Smooth muscle cell (in vitro differentiated cells): ENCODE results near the gene CDH11. TPM values are rescaled to one million over a fixed set of nuclear protein-coding genes. Genes with fewer than 3 reads are reported as not detected.

Source experiments
- DNase-seq: peaks from one replicate; lab custom pipeline; 2025; ENCODE audit not compliant: unreplicated experiment; lab: John Stamatoyannopoulos, UW
- H2AFZ ChIP-seq: fragments of 200-600 bp; sonication (generic); 2 replicates; pipeline ENCODE4 v1.6.0; 2016; ENCODE audit warnings: antibody characterized with exemption, low read depth, mild to moderate bottlenecking
- H3F3A ChIP-seq: fragments of 200-600 bp; sonication (generic); 2 replicates; pipeline ENCODE4 v1.6.0; 2017; ENCODE audit warnings: antibody characterized with exemption, low read depth
- H3K27ac ChIP-seq: fragments of 200-600 bp; sonication (generic); 2 replicates; pipeline ENCODE4 v1.5.1; 2016; ENCODE audit warnings: low read depth, mild to moderate bottlenecking
- H3K27me3 ChIP-seq: fragments of 200-600 bp; sonication (generic); 2 replicates; pipeline ENCODE4 v1.6.1; 2016; ENCODE audit warnings: low read depth, mild to moderate bottlenecking
- H3K36me3 ChIP-seq: fragments of 200-600 bp; sonication (generic); 2 replicates; pipeline ENCODE4 v1.5.1; 2016; ENCODE audit warnings: low read depth
- H3K4me1 ChIP-seq: fragments of 200-600 bp; sonication (generic); 2 replicates; pipeline ENCODE4 v1.5.1; 2016; ENCODE audit warnings: low read depth
- H3K4me2 ChIP-seq: fragments of 200-600 bp; sonication (generic); 2 replicates; pipeline ENCODE4 v1.6.0; 2016; ENCODE audit warnings: mild to moderate bottlenecking
- H3K4me3 ChIP-seq: fragments of 200-600 bp; sonication (generic); 2 replicates; pipeline ENCODE4 v1.5.1; 2016; ENCODE audit warnings: mild to moderate bottlenecking
- H3K79me2 ChIP-seq: fragments of 200-600 bp; sonication (generic); 2 replicates; pipeline ENCODE4 v1.6.0; 2016; ENCODE audit warnings: low read depth, mild to moderate bottlenecking
- H3K9ac ChIP-seq: fragments of 200-600 bp; sonication (generic); 2 replicates; pipeline ENCODE4 v1.6.0; 2016; ENCODE audit warnings: low read depth
- H3K9me3 ChIP-seq: fragments of 200-600 bp; sonication (generic); replicated peaks from 2 replicates; pipeline ENCODE4 v1.5.1; 2016; ENCODE audit warnings: low read depth
- H4K20me1 ChIP-seq: fragments of 200-600 bp; sonication (generic); 2 replicates; pipeline ENCODE4 v1.6.0; 2016; ENCODE audit warnings: low read depth
- WGBS: methylation state at CpG from one replicate; pipeline ENCODE4 v1.1.7; 2016; ENCODE audit warnings: low lambda C conversion rate; 5-methylcytosine and 5-hydroxymethylcytosine counted together
- polyA plus RNA-seq: library from polyadenylated mRNA; unstranded; fragments of >200 nt; fragmentation: Nextera tagmentation; extraction: Ambion mirVana; gene quantifications from 2 replicates; pipeline ENCODE4 v1.2.1, GENCODE V29; 2016
- total RNA-seq: library from RNA; depleted of rRNA; stranded (reverse); fragments of >200 nt; gene quantifications from 2 replicates; pipeline ENCODE4 v1.2.3, GENCODE V29; 2014
- TF ChIP-seq, protein P1 (sequence below): fragments of 200-600 bp; sonication (generic); IDR thresholded peaks from 2 replicates; pipeline ENCODE4 v1.5.1; 2017; ENCODE audit warnings: borderline replicate concordance, mild to moderate bottlenecking, antibody characterized with exemption; ENCODE audit not compliant: insufficient read depth, poor library complexity, severe bottlenecking

The CDH11 gene
- total and polyA plus RNA-seq, 2 experiments from 2014 or later: 1,034 to 1,251 TPM

DNA sequence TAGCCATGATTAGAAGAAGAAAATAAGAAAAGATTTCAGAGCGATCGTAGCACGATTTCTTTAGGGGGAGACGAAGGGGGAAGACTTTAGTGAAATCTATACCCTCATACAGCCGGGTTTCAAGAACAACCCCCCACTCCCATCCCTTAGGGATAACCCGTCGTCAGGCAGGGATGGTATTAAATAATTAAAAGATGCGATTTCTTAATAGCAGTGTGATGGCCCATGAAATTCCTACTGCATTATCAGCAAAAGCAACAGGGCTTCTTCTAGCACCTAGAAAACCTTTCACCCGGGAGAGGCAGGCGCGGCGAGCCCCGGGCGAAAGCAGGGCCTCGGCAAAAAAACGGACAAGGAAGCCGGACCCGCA lies 1.4 kb downstream of the CDH11 start:
- H3F3A ChIP-seq: peaks cover 53% of the 10 kb centered on the region
- peak overlapping the region; percentile 92 for H3K27ac ChIP-seq
- no peaks in the 10 kb centered on the region for H3K27me3 ChIP-seq
- peaks cover 41% of the 10 kb centered on the region for H3K4me1 ChIP-seq
- H3K4me2 ChIP-seq: peak overlapping the region; percentile 92
- peak overlapping the region; percentile 95 for H3K9ac ChIP-seq
- H3K79me2 ChIP-seq: peaks cover 98% of the 10 kb centered on the region
- no peaks in the 10 kb centered on the region for H3K36me3 ChIP-seq
- H3K4me3 ChIP-seq: peak overlapping the region; percentile 95
- H2AFZ ChIP-seq: no peak overlapping the region
- no peak for DNase-seq
- no peaks in the 10 kb centered on the region for H3K9me3 ChIP-seq
- H4K20me1 ChIP-seq: peaks cover 64% of the 10 kb centered on the region
- TF ChIP-seq, protein P1, sequence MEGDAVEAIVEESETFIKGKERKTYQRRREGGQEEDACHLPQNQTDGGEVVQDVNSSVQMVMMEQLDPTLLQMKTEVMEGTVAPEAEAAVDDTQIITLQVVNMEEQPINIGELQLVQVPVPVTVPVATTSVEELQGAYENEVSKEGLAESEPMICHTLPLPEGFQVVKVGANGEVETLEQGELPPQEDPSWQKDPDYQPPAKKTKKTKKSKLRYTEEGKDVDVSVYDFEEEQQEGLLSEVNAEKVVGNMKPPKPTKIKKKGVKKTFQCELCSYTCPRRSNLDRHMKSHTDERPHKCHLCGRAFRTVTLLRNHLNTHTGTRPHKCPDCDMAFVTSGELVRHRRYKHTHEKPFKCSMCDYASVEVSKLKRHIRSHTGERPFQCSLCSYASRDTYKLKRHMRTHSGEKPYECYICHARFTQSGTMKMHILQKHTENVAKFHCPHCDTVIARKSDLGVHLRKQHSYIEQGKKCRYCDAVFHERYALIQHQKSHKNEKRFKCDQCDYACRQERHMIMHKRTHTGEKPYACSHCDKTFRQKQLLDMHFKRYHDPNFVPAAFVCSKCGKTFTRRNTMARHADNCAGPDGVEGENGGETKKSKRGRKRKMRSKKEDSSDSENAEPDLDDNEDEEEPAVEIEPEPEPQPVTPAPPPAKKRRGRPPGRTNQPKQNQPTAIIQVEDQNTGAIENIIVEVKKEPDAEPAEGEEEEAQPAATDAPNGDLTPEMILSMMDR: no peak
- 4% methylated on average over 18 of the region's 18 CpGs for WGBS

DNA sequence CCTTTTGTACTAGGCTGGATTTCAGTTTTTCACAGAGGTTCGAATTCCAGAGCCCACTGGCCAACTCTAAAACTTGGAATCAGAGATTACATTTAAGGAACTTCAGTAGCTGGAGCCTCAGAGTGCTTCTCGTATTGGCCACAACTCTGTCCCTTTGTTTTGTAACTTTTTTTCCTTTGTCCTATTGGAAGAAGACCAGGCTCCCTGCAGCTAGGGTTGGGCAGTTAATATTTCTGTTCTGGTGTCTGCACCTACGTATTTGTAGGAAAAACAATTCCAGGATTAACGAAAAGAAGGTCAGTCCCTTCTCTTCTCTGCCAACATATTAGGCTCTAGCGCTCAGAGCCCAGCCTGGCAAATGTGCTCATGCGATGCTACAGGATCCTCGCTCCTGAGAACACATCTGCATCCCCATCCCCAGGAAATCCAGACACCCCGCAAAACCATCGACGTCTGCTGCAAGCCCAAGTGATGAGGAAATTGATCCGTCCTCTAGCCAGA lies 1.9 kb downstream of the CDH11 start:
- no peaks in the 10 kb centered on the region for H3K36me3 ChIP-seq
- H4K20me1 ChIP-seq: peaks cover 69% of the 10 kb centered on the region
- peak overlapping the region; percentile 95 for H3K9ac ChIP-seq
- H3F3A ChIP-seq: peaks cover 48% of the 10 kb centered on the region
- no peak overlapping the region for H2AFZ ChIP-seq
- peak overlapping the region; percentile 95 for H3K4me3 ChIP-seq
- H3K9me3 ChIP-seq: no peaks in the 10 kb centered on the region
- 2% methylated on average over 11 of the region's 11 CpGs for WGBS
- peaks cover 44% of the 10 kb centered on the region for H3K4me1 ChIP-seq
- peak overlapping the region; percentile 92 for H3K4me2 ChIP-seq
- peak overlapping the region; percentile 92 for H3K27ac ChIP-seq
- no peak for DNase-seq
- no peaks in the 10 kb centered on the region for H3K27me3 ChIP-seq
- TF ChIP-seq, protein P1: no peak
- peaks cover 98% of the 10 kb centered on the region for H3K79me2 ChIP-seq

DNA sequence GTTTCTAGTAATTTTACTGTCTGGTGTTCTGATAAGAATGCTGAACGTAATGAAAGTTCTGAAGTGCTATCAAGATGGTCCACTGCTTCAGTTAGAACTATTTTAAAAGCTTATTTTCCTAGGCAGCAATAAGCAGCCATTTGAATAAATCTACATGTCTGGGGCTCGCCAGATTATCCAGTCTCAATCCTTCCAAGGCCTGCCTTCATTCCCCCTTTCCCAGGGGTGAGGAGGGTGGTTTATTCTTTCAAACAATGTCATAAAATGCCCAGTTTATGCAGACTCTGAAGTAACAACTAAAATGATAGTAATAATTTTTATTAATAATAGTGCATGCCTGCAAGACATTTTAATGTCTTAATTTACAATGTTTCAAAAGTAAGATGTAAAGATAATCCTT lies 2.4 kb downstream of the CDH11 start:
- Histone ChIP-seq H3K9me3 (no peaks in the 10 kb centered on the region), H2AFZ (no peak overlapping the region), H3K36me3 (no peaks in the 10 kb centered on the region), H3K4me3 (peak overlapping the region; percentile 95), H3K9ac (peak overlapping the region; percentile 95), H4K20me1 (peaks cover 74% of the 10 kb centered on the region), H3K27me3 (no peaks in the 10 kb centered on the region), H3K4me2 (peak overlapping the region; percentile 92), H3K27ac (peak overlapping the region; percentile 92), H3F3A (peaks cover 43% of the 10 kb centered on the region), H3K79me2 (peaks cover 98% of the 10 kb centered on the region), H3K4me1 (peaks cover 49% of the 10 kb centered on the region)
- no peak for DNase-seq
- WGBS: 15% methylated on average over 2 of the region's 2 CpGs
- TF ChIP-seq, protein P1: no peak

DNA sequence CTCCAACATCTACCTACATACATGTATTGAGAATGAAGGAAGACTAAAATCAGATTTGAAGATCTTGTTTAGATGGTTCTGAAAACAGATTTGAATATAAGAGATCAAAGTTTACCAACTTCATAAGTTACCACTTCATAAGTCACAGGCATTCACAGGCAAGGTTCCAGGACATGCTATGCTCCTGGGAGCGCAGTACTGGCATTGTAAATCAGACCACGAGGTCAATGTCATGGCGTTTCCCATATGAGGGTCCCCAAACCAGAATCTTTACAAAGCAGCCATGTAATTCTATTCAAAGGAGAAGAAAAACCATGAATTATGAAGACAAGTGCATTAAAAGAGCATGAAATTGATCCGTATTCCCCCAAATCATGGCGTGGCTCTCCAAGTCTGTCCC lies 3.0 kb downstream of the CDH11 start:
- Histone ChIP-seq H4K20me1 (peaks cover 80% of the 10 kb centered on the region), H3K36me3 (no peaks in the 10 kb centered on the region), H3K27me3 (no peaks in the 10 kb centered on the region), H3K79me2 (peaks cover 98% of the 10 kb centered on the region), H3K9me3 (no peaks in the 10 kb centered on the region), H3K4me3 (peak overlapping the region; percentile 95), H3F3A (peaks cover 43% of the 10 kb centered on the region), H2AFZ (no peak overlapping the region), H3K9ac (peak overlapping the region; percentile 95), H3K4me1 (peaks cover 53% of the 10 kb centered on the region), H3K27ac (peak overlapping the region; percentile 92), H3K4me2 (peak overlapping the region; percentile 92)
- TF ChIP-seq, protein P1: no peak
- DNase-seq: no peak
- 22% methylated on average over 5 of the region's 5 CpGs for WGBS
